H54 (cell line): ENCODE results near the gene LRP5.

Experiments
- DNase-seq: peaks from one replicate; pipeline ENCODE4 v3.0.0; 2011; ENCODE audit warnings: low spot score, mixed read lengths; ENCODE audit not compliant: insufficient read length
- FAIRE-seq: peaks from 3 replicates; lab custom pipeline; 2011; peaks lifted over from hg19 to GRCh38; lab: Jason Lieb, UNC
- POLR2A ChIP-seq: IDR thresholded peaks from 2 replicates; pipeline ENCODE4 v1.6.1; 2011; ENCODE audit warnings: low read depth, mild to moderate bottlenecking, low read length

The LRP5 gene

GRCh38 chr11:68312117-68312779 lies at the start of gene LRP5:
Gene LRP5, plus strand, starts transcription at chr11:68312591. Its CDS starts 124 bp downstream, at chr11:68312715.
- FAIRE-seq: no peak
- no peak for TF ChIP-seq POLR2A
- DNase-seq: peak; percentile 68

GRCh38 chr11:68263444-68264035 lies 48.9 kb upstream of the LRP5 start:
- FAIRE-seq: no peak
- TF ChIP-seq POLR2A: no peak
- DNase-seq: no peak

DNA sequence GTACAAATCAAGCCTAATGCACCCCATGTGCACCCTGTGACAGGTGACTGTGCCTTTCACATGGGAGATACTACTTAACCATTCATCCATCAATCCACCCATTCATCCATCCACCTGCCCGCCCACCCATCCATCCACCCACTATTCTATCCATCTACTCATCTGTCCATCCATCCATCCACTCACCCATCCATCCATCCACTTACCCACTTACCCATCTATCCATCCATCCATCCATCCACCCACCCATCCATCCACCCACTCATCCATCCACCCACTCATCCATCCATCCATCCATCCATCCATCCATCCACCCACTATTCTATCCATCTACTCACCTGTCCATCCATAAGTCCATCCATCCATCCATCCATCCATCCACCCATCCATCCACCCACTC lies 48.1 kb upstream of the LRP5 start:
- DNase-seq (no peak), FAIRE-seq (no peak)
- TF ChIP-seq POLR2A: no peak

DNA sequence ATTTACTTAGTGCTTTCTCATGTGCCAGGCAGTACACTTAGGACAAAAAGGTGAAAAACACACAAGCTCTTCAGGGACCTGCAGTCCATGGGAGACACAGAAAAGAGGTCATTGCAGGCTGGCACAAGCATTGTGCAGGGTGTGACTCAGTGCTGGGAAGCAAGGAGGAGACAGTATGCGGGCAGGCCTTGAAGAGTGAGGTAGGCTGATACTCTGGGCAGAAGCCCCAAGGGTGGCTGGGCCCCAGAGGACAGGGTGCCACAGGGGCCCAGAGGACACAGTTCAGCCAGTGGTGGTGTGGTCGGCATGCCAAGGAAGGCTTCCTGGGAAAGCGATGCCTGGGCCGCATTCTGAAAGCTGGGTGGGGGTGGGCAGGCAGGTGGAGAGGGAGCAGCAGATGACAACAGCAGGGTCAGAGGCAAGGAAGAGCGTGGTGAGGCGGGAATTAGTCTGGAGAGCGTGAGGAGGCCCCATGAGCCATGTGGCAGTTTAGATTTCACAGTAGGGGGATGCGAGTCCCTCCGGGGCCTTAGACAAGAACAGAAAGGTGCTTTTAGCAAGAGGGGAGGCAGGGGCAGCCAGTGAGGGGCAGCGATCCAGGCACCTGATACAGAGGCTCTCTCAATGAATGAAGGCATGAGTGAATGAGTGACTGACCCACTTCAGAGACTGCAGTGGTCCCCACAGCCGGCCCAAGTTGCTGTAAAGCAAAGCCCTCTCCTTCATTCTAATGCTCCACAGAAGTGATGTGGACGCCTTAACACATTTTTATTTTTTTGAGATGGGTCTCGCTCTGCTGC lies 47.5 kb upstream of the LRP5 start:
- DNase-seq (no peak), FAIRE-seq (no peak)
- no peak for TF ChIP-seq POLR2A

DNA sequence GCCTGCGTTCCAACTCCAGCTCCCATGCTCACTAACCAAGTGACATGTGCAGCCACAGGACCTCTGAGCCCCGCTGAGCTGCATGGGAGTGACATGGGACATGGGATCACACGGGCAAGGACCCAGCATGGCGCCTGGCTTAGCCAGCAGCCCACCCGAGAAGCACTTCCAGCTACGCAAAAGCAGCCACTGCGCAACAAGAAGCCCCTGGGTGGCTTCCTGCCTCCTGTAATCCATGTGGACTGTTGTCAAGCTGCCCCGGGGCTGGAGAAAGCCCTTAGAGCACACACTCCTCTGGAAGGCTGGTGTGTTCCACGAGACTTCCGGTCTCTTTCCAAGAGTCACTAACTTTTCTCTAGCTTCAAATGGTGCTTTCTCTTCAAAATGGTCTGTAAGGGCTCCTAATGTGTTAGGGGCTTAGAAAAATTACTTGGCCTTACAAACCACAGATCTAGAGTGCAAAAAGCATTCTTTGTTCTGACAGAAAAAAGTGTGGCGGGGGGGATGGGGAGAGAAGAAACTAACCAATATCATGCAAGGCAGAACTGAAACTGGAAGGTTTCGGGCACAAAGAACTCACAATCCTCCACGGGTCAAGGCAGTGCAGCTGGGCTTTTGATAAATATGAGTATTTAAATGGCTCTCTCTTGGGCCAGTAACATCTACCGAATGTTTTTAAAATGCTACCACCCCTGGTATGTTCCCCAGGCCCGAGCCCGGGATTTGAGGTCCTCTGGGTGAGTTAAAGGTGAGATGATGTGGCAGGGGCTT lies 46.1 kb upstream of the LRP5 start:
- FAIRE-seq (no peak), DNase-seq (no peak)
- no peak for TF ChIP-seq POLR2A

- no peak for DNase-seq
- TF ChIP-seq POLR2A: no peak
- no peak for FAIRE-seq
These were observed 45.2 kb upstream of the LRP5 start for GRCh38 chr11:68266936-68267880.

GRCh38 chr11:68267881-68268240 lies 44.5 kb upstream of the LRP5 start:
- DNase-seq: no peak
- TF ChIP-seq POLR2A: no peak
- FAIRE-seq: no peak

DNA sequence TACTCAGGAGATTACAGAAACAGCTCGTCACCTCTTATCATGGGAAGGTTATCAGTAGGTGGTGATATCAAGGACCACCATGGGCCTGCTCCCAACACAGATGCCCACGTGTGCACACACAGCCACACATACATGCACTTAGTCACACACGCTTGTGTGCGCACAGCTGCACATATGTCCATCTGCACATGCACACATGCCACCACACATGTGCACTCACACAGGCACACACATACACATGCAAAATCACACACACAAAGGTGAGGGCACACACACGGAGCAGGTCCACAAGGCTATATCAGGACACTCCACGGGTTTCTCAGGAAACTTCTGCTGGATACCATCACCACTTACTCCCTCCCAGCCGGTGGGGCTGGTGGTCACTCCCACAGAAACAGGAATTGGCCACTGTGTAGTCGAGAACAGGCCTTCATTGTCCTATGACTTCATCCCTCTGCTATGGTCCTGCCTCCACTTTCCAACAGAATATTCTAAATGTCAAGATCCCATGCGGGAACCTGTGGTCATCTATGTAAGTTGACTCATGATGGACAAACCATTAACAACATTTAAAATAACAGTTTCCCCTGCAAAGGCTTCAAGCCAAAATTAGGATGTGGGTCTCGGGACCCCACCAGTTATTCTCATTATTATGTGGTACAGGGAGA lies 42.8 kb upstream of the LRP5 start:
- no peak for TF ChIP-seq POLR2A
- FAIRE-seq: no peak
- DNase-seq: peak; percentile 50

DNA sequence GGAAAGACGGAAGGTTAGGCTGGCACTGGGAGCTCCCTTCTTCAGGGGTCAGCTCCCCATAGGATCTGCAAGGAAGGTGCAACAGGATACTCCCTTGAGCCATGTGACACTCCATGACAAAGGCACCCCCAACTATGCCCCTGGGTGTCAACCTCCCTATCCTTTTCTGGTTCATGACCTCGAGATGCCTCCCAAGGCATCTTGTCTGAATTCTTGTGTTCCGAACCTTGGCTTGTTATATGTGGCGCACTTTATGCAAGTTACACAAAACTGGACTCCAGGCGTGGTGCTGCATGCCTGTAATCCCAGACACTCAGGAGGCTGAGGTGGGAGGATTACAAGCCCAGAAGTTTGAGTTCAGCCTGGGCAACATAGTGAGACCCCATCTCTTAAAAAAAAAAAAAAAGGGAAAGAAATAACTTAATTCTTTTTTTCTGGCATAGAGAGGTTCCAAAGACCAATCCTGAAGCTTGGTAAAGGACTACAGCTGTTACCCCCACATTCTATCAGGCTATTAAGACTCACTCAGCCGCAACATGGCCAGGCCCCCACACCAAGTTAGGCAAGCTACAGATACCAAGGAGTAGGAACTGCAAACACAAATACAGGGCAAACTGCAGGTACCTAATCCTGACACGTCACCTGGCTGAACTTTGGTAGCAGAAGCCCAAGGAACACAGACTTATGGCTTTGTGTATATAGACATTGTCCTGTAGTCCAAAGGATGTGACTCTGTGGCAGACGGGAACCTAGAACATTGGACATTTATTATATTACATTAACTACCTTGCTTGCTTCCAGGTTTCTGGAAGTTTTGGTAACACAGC lies 42.0 kb upstream of the LRP5 start:
- FAIRE-seq: no peak

GRCh38 chr11:68271023-68271780 lies 41.2 kb upstream of the LRP5 start:
- no peak for FAIRE-seq
- TF ChIP-seq POLR2A: no peak

More for the DNA sequence above, 42.0 kb upstream of the LRP5 start:
- DNase-seq: no peak
- no peak for TF ChIP-seq POLR2A

GRCh38 chr11:68271781-68272608 lies 40.4 kb upstream of the LRP5 start, which contains the start of gene C11orf24:
Gene C11orf24, minus strand, starts transcription at chr11:68271973. Its CDS starts 8,206 bp downstream, at chr11:68263767.
- FAIRE-seq (no peak), DNase-seq (peak; percentile 93)
- peak; percentile 88 for TF ChIP-seq POLR2A

More at GRCh38 chr11:68271023-68271780, 41.2 kb upstream of the LRP5 start:
- DNase-seq: peak; percentile 72
